HFFc6 (cell line): ENCODE results near the gene TPK1. TPM values are rescaled to one million over a fixed set of nuclear protein-coding genes. Genes with fewer than 3 reads are reported as not detected.

Experiments
- DNase-seq: peaks from one replicate; pipeline ENCODE4 v3.0.0-alpha.2; 2018
- H3K27ac Mint-ChIP-seq: 2 replicates; pipeline ENCODE4 v1.8.0; 2020; ENCODE audit warnings: mild to moderate bottlenecking, mixed read lengths
- H3K27me3 Mint-ChIP-seq: 2 replicates; pipeline ENCODE4 v1.8.0; 2021; ENCODE audit warnings: mild to moderate bottlenecking, moderate library complexity, mixed read lengths; ENCODE audit not compliant: insufficient read depth
- H3K36me3 Mint-ChIP-seq: 2 replicates; pipeline ENCODE4 v1.8.0; 2021; ENCODE audit warnings: low read depth, mixed read lengths
- H3K4me1 Mint-ChIP-seq: 2 replicates; pipeline ENCODE4 v1.8.0; 2020; ENCODE audit warnings: low read depth, mixed read lengths
- H3K4me3 Mint-ChIP-seq: 2 replicates; pipeline ENCODE4 v1.8.0; 2020; ENCODE audit warnings: mild to moderate bottlenecking, moderate library complexity, mixed read lengths
- H3K9me3 Mint-ChIP-seq: 2 replicates; pipeline ENCODE4 v1.8.0; 2020; ENCODE audit warnings: mild to moderate bottlenecking, mixed read lengths
- total RNA-seq, 6 experiments: library from RNA; stranded (reverse); fragmentation: NEBNext Ultra II Directional; extraction: Animal tissue kit (Norgen Biotek cat#: 25700); gene quantifications; 2 replicates in 1 of 6; 3 replicates in 5 of 6; pipeline ENCODE4 v1.2.3, GENCODE V29; 2021
- TF ChIP-seq, protein P1 (sequence below): fragments of 200-600 bp; sonication (generic); IDR thresholded peaks from 2 replicates; pipeline ENCODE4 v1.5.0; 2021; ENCODE audit warnings: antibody characterized with exemption, mild to moderate bottlenecking

The TPK1 gene
- total RNA-seq, 6 experiments from 2014 or later, result 0.11 to 0.82 (median 0.55) TPM; not detected in 2

GRCh38 chr7:144487901-144488300, 348.0 kb downstream of the TPK1 start:
- Mint-ChIP-seq H3K36me3 (no peaks in the 10 kb centered on the region), H3K4me1 (no peaks in the 10 kb centered on the region), H3K27me3 (no peaks in the 10 kb centered on the region; the same call in 1 of the 2 replicates), H3K4me3 (no peak overlapping the region), H3K9me3 (peaks cover 31% of the 10 kb centered on the region), H3K27ac (no peak overlapping the region)
- TF ChIP-seq, protein P1, sequence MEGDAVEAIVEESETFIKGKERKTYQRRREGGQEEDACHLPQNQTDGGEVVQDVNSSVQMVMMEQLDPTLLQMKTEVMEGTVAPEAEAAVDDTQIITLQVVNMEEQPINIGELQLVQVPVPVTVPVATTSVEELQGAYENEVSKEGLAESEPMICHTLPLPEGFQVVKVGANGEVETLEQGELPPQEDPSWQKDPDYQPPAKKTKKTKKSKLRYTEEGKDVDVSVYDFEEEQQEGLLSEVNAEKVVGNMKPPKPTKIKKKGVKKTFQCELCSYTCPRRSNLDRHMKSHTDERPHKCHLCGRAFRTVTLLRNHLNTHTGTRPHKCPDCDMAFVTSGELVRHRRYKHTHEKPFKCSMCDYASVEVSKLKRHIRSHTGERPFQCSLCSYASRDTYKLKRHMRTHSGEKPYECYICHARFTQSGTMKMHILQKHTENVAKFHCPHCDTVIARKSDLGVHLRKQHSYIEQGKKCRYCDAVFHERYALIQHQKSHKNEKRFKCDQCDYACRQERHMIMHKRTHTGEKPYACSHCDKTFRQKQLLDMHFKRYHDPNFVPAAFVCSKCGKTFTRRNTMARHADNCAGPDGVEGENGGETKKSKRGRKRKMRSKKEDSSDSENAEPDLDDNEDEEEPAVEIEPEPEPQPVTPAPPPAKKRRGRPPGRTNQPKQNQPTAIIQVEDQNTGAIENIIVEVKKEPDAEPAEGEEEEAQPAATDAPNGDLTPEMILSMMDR, result no peak
- no peak for DNase-seq

- Mint-ChIP-seq H3K4me1 (no peaks in the 10 kb centered on the region), H3K27ac (no peak overlapping the region)
Measured at GRCh38 chr7:144484445-144484844, 351.4 kb downstream of the TPK1 start.

DNA sequence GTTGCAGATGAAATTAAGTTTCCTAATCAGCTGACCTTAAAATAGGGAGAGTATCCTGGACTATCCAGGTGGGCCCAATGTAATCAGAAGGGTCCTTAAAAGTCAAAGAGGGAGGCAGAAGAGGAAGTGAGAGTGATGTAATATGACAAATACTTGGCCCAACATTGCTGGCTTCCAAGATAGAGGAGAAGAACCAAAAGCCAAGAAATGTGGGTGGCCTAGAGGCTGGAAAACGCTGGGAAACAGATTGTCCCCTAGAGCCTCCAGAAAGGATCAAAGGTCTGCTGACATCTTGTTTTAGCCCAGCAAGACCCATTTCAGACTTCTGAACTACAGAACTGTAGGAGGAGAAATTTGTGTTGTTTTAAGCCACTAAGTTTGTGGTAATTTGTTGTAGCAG, 352.7 kb downstream of the TPK1 start:
- no peak overlapping the region for H3K4me3 Mint-ChIP-seq
- no peaks in the 10 kb centered on the region for H3K27me3 Mint-ChIP-seq
- no peak for DNase-seq
- TF ChIP-seq, protein P1, result no peak
- no peaks in the 10 kb centered on the region for H3K36me3 Mint-ChIP-seq
- no peak overlapping the region for H3K27ac Mint-ChIP-seq
- peaks cover 28% of the 10 kb centered on the region for H3K9me3 Mint-ChIP-seq
- H3K4me1 Mint-ChIP-seq, result no peaks in the 10 kb centered on the region

More at GRCh38 chr7:144484445-144484844, 351.4 kb downstream of the TPK1 start:
- H3K27me3 Mint-ChIP-seq, result no peaks in the 10 kb centered on the region
- DNase-seq, result no peak
- no peak overlapping the region for H3K4me3 Mint-ChIP-seq
- H3K9me3 Mint-ChIP-seq, result peaks cover 29% of the 10 kb centered on the region
- H3K36me3 Mint-ChIP-seq, result no peaks in the 10 kb centered on the region
- TF ChIP-seq, protein P1, result no peak

- Mint-ChIP-seq H3K4me3 (no peak overlapping the region), H3K27ac (no peak overlapping the region), H3K9me3 (peaks cover 26% of the 10 kb centered on the region), H3K27me3 (no peaks in the 10 kb centered on the region), H3K36me3 (no peaks in the 10 kb centered on the region), H3K4me1 (no peaks in the 10 kb centered on the region)
- DNase-seq, result no peak
- TF ChIP-seq, protein P1, result no peak
Measured at GRCh38 chr7:144481833-144482232, 354.0 kb downstream of the TPK1 start.

GRCh38 chr7:144477348-144477747, 358.5 kb downstream of the TPK1 start:
- 0 out of 2 replicates have a peak, but pooled peaks cover 5% of the 10 kb centered on the region for H3K36me3 Mint-ChIP-seq
- no peak overlapping the region for H3K4me3 Mint-ChIP-seq
- H3K27me3 Mint-ChIP-seq, result no peaks in the 10 kb centered on the region
- H3K27ac Mint-ChIP-seq, result no peak overlapping the region
- H3K9me3 Mint-ChIP-seq, result peaks cover 34% of the 10 kb centered on the region
- no peaks in the 10 kb centered on the region for H3K4me1 Mint-ChIP-seq
- TF ChIP-seq, protein P1, result no peak
- DNase-seq, result no peak
